Cerebellar cortex (tissue), 1 donor: ENCODE results near the gene FPR1.
A peak's percentile ranks its signal among the peaks of the same experiment; 100 is the strongest.

ENCODE experiments used
- DNase-seq: peaks from one replicate; pipeline ENCODE4 v3.0.0-alpha.2; 2015; ENCODE audit warnings: low spot score

FPR1 gene

GRCh38 chr19:51706296-51706695 is 45.4 kb downstream of the FPR1 start:
- no peak for DNase-seq

DNA sequence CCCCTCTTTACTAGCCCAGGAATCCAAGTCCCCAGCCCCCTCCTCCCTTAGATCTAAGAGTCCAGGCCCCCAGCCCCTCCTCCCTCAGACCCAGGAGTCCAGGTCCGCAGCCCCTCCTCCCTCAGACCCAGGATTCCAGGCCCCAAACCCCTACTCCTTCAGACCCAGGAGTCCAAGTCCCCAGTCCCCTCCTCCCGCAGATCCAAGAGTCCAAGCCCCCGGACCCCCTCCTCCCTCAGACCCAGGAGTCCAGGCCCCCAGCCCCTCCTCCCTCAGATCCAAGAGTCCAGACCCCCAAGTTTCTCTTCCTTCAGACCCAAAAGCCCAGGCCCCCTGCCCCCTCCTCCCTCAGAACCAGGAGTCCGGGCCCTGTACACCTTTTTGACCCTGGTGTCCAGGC is 47.1 kb downstream of the FPR1 start:
- DNase-seq: no peak

GRCh38 chr19:51703575-51704515 is 47.8 kb downstream of the FPR1 start:
- DNase-seq: peak; percentile 87

DNA sequence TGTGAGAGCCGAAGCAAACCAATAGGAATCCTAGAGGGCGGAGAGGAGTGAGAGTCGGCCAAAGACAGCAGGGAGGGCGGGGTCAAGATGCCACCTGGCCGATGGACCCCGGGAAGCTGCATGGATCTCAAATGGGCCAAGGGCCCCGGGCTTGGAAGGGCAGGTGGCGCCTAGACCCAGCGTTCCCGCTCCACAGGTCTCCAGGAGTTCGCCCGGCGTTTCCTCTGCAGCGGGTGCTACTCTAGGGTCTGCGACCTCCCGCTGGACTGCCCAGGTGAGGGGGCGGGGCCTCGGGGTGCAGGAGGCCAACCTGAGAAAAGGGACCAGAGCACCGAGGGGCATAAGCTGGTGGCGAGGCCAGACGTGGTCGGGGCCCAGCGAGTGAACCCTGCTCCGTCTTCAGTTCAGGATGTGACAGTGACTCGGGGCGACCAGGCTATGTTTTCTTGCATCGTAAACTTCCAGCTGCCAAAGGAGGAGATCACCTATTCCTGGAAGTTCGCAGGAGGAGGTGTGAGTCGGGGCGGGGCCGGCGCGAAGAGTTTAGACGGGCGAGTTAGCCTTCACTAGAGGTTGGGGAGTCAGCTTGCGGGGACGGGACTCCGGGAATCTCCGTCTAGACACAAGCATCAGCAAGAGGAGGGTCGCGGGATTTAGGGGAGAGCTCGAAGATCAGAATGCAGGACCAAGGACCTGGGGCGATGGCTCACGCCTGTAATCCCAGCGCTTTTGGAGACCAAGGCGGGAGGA is 48.7 kb downstream of the FPR1 start:
- DNase-seq: peak; percentile 39

DNA sequence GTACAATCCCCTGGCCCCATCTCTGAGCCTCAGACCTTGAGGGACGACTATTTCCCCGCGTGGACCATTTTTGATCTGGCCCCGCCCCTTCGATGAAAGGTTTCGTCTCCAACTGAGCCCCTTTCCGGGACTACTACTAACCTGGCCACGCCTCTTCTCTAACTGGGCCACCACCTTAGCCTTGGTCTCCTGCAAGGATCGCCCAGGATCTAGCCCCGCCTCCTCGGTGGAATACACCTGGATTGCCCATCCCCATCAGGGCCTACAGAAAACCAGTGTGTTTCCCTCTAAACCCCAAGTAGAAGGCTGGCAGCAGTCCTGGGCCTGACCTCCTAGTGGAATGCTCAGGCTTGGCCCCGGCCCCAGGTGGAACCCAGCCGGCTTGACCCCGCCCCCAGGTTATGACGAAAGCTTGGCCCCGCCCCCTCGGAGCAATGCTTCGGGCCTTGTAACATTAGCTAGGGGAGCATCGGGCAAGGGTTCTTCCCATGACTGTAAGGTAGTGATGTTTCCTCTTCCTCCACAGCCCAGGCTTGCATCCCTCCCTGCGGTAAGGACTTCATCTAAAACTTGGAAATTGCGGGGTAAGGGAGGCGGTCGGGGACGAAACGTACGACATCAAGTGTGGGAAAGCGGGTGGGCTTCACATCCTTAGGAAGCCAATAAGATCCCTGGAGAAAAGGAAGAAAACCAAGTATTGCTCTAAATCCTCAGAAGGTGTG is 49.4 kb downstream of the FPR1 start:
- DNase-seq: peak; percentile 62

GRCh38 chr19:51701468-51702100 is 50.1 kb downstream of the FPR1 start:
- no peak for DNase-seq

DNA sequence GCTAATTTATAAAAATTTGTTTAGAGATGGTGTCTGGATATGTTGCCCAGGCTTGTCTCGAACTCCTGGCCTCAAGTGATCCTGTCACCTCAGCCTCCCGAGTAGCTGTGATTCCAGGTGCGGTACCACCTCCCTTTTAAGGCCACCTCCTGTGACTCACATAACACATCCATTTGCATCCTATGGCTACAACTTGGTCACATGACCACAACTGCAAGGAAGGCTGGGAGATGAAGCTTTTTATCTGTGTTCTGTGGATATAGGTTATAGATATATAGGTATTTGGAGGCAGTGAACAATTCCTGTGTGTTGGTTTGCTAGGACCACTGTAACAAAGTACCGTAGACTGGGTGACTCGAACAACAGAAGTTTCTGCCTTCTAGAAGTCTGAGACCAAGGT is 52.5 kb downstream of the FPR1 start:
- no peak for DNase-seq

GRCh38 chr19:51698296-51698695 is 53.4 kb downstream of the FPR1 start:
- DNase-seq: no peak

- DNase-seq: no peak
Measured at GRCh38 chr19:51697169-51697776, 54.4 kb downstream of the FPR1 start.

DNA sequence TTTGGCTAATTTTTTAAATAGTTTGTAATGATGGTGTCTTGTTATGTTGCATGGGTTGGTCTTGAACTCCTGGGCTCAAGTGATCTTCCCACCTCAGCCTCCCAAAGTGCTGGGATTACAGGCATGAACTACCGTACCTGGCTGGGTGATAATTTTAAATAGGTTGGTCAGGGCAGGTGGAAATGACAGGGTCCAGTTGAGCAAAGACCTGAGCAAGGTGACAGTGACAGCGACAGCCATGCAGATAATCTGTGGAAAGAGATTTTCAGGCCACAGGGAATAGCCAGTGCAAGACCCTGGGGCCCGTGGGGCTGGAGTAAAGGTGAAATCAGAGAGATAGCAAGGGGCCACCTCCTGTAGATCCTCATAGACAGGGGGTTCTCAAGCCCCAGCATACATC is 55.1 kb downstream of the FPR1 start:
- no peak for DNase-seq
